ENCODE results near the gene PRKCB.

PRKCB gene

DNA sequence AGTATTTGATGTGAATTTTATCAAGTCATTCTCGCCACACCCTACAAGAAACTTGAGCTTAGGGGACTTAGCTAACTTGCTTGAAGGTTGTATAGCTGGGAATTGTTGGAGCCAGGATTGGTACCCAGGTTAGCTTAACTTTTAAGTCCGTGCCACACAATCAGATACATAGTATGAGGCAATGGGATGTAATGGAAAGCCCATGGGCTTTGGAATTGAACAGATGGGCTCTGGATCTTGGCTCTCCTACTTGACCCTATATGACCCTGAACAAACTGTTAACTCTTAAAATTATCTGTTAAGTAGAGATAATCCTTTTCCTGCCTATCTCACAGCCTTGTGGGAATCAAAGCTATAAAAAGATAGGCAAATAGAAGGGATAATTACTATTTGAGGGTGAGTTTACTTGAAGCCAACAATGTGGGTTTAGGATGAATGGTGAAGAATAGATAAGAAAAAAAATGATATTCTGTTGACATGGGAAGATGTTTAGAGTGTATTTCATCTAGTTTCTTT, 368.4 kb downstream of the PRKCB start:
- H3K27ac ChIP-seq (ENCODE audit: low read length), result no peak overlapping the region
- no peak overlapping the region for H3K4me3 ChIP-seq (ENCODE audit: low read length)
- no peak overlapping the region for H3K4me2 ChIP-seq (ENCODE audit: low read length)
- no peaks in the 10 kb centered on the region for H3K4me1 ChIP-seq (ENCODE audit: low read length)
- peaks cover 15% of the 10 kb centered on the region for H3K27me3 ChIP-seq (ENCODE audit: low read depth, low read length)
- H3K9ac ChIP-seq (ENCODE audit: low read length), result no peak overlapping the region
- no peaks in the 10 kb centered on the region for H3K36me3 ChIP-seq (replicated peaks; ENCODE audit: low read depth, low read length)
- no peak for TF ChIP-seq EZH2phosphoT487 (IDR thresholded peaks at IDR 0.05; ENCODE audit: low read depth)
- TF ChIP-seq, protein P1, sequence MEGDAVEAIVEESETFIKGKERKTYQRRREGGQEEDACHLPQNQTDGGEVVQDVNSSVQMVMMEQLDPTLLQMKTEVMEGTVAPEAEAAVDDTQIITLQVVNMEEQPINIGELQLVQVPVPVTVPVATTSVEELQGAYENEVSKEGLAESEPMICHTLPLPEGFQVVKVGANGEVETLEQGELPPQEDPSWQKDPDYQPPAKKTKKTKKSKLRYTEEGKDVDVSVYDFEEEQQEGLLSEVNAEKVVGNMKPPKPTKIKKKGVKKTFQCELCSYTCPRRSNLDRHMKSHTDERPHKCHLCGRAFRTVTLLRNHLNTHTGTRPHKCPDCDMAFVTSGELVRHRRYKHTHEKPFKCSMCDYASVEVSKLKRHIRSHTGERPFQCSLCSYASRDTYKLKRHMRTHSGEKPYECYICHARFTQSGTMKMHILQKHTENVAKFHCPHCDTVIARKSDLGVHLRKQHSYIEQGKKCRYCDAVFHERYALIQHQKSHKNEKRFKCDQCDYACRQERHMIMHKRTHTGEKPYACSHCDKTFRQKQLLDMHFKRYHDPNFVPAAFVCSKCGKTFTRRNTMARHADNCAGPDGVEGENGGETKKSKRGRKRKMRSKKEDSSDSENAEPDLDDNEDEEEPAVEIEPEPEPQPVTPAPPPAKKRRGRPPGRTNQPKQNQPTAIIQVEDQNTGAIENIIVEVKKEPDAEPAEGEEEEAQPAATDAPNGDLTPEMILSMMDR (IDR thresholded peaks at IDR 0.05; ENCODE audit: low read depth, low read length), result no peak
- H3K79me2 ChIP-seq (ENCODE audit: low read length), result no peaks in the 10 kb centered on the region
- no peaks in the 10 kb centered on the region for H3K9me3 ChIP-seq (ENCODE audit: insufficient read depth, low read length)
- H2AFZ ChIP-seq (ENCODE audit: low read depth, low read length), result no peak overlapping the region
- no peaks in the 10 kb centered on the region for H4K20me1 ChIP-seq (ENCODE audit: insufficient read depth, low read length)

DNA sequence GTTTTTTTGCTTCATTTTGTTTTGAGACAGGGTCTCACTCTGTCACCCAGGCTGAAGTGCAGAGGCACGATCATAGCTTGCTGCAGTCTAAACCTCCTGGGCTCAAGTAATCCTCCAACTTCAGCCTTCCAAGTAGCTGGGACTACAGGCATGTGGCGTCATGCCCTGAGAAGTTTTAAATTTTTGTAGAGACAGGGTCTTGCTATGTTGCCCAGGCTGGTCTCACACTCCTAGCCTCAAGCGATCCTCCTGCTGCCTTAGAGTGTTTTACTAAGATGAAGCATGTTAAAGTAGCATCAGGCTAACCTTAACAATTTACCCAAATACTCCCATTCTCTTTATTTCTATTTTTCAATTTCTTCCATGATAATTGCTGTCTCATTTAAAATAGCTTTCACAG, 371.1 kb downstream of the PRKCB start:
- no peaks in the 10 kb centered on the region for H4K20me1 ChIP-seq (ENCODE audit: insufficient read depth, low read length)

DNA sequence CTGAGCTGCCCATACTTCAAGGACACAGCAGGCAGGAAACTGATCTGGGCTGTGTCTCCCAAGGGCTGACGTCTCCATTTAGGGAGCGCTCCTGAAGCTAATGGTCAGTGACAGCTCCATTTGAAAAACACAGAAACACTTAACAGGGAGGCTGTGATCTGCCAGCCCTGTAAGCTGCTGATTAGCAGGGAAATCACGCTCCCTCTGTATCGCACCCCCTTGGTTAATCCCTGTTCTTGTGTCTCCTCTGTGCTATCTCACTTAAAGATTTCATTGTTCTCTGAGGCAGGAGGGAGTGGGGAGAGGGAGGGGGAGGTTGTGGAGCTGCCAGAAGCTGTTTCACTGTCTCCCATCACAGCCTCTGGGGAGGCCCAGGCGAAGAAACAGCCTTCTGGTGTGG, 372.9 kb downstream of the PRKCB start:
- no peak overlapping the region for H3K27ac ChIP-seq (ENCODE audit: low read length)
- H3K9me3 ChIP-seq (ENCODE audit: insufficient read depth, low read length), result no peaks in the 10 kb centered on the region
- no peak overlapping the region for H3K4me3 ChIP-seq (ENCODE audit: low read length)
- H2AFZ ChIP-seq (ENCODE audit: low read depth, low read length), result no peak overlapping the region
- no peaks in the 10 kb centered on the region for H4K20me1 ChIP-seq (ENCODE audit: insufficient read depth, low read length)
- H3K4me2 ChIP-seq (ENCODE audit: low read length), result no peak overlapping the region
- no peak overlapping the region for H3K9ac ChIP-seq (ENCODE audit: low read length)
- peaks cover 14% of the 10 kb centered on the region; the same call in 1 of the 2 replicates for H3K27me3 ChIP-seq (ENCODE audit: low read depth, low read length)
- no peaks in the 10 kb centered on the region for H3K36me3 ChIP-seq (replicated peaks; ENCODE audit: low read depth, low read length)
- H3K79me2 ChIP-seq (ENCODE audit: low read length), result no peaks in the 10 kb centered on the region
- TF ChIP-seq, protein P1 (IDR thresholded peaks at IDR 0.05; ENCODE audit: low read depth, low read length), result no peak
- TF ChIP-seq EZH2phosphoT487 (IDR thresholded peaks at IDR 0.05; ENCODE audit: low read depth), result no peak
- H3K4me1 ChIP-seq (ENCODE audit: low read length), result no peaks in the 10 kb centered on the region

More for the DNA sequence above, 371.1 kb downstream of the PRKCB start:
- Histone ChIP-seq H3K27ac (ENCODE audit: low read length) (no peak overlapping the region), H3K4me2 (ENCODE audit: low read length) (no peak overlapping the region), H3K27me3 (ENCODE audit: low read depth, low read length) (peaks cover 10% of the 10 kb centered on the region; the same call in 1 of the 2 replicates), H3K36me3 (replicated peaks; ENCODE audit: low read depth, low read length) (no peaks in the 10 kb centered on the region), H3K79me2 (ENCODE audit: low read length) (no peaks in the 10 kb centered on the region), H3K9ac (ENCODE audit: low read length) (no peak overlapping the region), H3K4me3 (ENCODE audit: low read length) (no peak overlapping the region), H3K4me1 (ENCODE audit: low read length) (no peaks in the 10 kb centered on the region), H2AFZ (ENCODE audit: low read depth, low read length) (no peak overlapping the region), H3K9me3 (ENCODE audit: insufficient read depth, low read length) (no peaks in the 10 kb centered on the region)
- TF ChIP-seq, protein P1 (IDR thresholded peaks at IDR 0.05; ENCODE audit: low read depth, low read length), result no peak
- no peak for TF ChIP-seq EZH2phosphoT487 (IDR thresholded peaks at IDR 0.05; ENCODE audit: low read depth)

DNA sequence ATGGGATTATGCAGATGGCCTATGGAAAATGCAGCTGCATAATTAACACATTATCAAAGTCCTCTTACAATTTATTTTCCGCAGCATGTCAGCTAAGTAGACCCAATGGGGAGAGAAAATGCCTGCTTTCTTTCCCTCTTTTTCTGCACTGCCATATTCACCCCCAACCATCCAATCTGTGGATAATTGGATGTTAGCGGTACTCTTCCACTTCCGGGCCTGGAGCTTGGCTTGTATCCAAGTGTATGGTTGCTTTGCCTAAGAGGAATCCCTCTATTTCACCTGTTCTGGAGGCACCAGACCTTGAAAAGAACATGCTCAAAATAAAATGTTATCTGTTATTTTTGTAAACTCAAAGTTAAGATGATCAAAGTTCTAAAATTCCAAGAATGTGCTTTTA, 379.2 kb downstream of the PRKCB start:
- no peak overlapping the region for H3K9ac ChIP-seq (ENCODE audit: low read length)
- H3K4me2 ChIP-seq (ENCODE audit: low read length), result no peak overlapping the region
- no peak overlapping the region for H2AFZ ChIP-seq (ENCODE audit: low read depth, low read length)
- no peak overlapping the region for H3K27ac ChIP-seq (ENCODE audit: low read length)
- no peaks in the 10 kb centered on the region for H3K36me3 ChIP-seq (replicated peaks; ENCODE audit: low read depth, low read length)
- no peaks in the 10 kb centered on the region for H3K79me2 ChIP-seq (ENCODE audit: low read length)
- no peak for TF ChIP-seq EZH2phosphoT487 (IDR thresholded peaks at IDR 0.05; ENCODE audit: low read depth)
- TF ChIP-seq, protein P1 (IDR thresholded peaks at IDR 0.05; ENCODE audit: low read depth, low read length), result no peak
- no peaks in the 10 kb centered on the region for H4K20me1 ChIP-seq (ENCODE audit: insufficient read depth, low read length)
- peaks cover 23% of the 10 kb centered on the region; the same call in 1 of the 2 replicates for H3K27me3 ChIP-seq (ENCODE audit: low read depth, low read length)
- H3K4me1 ChIP-seq (ENCODE audit: low read length), result no peaks in the 10 kb centered on the region
- H3K4me3 ChIP-seq (ENCODE audit: low read length), result no peak overlapping the region
- H3K9me3 ChIP-seq (ENCODE audit: insufficient read depth, low read length), result no peaks in the 10 kb centered on the region

Data from OCI-LY3 (cell line).